A549 treated with RU486 at 1 μM for 4 hours (cell line): Measurements from ENCODE around the gene TMEM62. TPM values are rescaled to one million over a fixed set of nuclear protein-coding genes. Genes with fewer than 3 reads are reported as not detected.

ENCODE experiments used
- total RNA-seq: library from RNA; stranded (reverse); fragments of 200-300 nt; extraction: Qiagen RNA extraction; gene quantifications from 5 replicates; pipeline ENCODE4 v1.2.3, GENCODE V29; 2022; ENCODE audit warnings: low read depth

Gene TMEM62
- 7.7 to 10.2 TPM (median 8.5 TPM) in 5 replicates for total RNA-seq

DNA sequence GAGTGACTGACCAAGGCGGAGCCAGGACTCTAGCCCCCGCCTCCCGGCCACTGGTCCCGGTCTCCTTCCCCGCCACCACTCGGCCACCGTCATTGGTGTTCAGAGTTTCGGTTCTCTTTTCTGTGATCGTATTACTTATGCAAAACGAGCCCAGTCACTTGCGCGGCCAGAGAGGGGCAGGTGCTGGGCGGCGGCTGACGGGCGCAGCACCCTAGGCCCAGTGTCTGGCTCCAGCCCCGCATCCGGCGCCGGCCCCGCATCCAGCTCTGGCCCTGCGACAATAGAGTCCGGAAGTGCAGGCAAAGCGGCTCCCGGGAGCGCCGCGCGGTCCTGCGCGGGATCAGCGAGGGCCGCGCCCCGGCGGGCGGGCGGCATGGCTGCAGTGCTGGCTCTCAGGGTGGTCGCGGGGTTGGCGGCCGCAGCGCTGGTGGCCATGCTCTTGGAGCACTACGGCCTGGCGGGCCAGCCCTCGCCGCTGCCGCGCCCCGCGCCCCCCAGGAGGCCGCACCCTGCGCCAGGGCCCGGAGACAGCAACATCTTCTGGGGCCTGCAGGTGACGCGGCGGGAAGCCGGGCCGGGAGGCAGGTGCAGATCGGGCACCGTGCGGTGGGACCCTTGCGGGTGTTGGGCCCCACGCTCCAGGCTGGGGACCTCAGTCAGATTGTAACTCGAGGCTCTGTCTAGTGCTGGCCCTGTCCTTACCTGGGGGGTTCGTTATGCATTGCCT is at the start of gene TMEM62:
Gene TMEM62, plus strand, starts transcription at position 157 of the 727 bp plus-strand sequence. Its CDS starts 217 bp downstream, at position 374.

DNA sequence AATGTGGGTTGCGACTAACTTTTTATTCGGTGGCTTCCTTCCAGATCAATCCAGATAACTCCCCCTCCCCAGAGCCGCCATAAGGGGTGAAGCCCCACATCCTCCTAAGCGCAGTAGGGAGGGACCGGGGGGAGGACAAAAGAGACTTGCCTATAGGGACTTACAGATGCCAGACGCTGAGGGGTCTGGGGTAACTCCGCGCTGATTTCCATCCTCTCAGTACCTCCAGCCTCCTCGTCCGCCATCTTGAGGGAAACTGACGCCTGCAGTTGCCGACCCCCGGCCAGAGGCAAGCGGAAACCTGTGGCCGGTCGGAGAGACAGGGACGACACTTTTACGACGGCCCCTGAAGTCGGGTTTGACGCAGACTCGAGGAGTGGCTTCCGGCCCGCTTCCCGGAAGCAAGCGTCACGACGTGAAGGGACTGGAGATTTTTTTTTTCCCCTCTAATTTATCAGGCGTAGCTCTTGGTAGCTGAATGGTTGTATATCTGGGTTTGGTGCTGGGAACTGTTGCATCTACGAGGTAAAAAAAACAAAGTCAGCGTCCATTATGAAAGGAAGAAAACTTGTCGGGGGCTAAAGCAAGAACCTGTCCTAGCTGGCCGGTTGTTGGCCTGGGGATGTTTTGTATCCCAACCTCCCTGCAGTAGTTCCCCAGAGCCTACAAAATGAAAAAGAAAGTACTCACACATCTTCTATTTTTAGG is 27.5 kb upstream of the TMEM62 start, which contains the start of gene UBR1:
Gene UBR1, minus strand, starts transcription at position 261 of the 708 bp plus-strand sequence. Its CDS starts 16 bp downstream, at position 245.

DNA sequence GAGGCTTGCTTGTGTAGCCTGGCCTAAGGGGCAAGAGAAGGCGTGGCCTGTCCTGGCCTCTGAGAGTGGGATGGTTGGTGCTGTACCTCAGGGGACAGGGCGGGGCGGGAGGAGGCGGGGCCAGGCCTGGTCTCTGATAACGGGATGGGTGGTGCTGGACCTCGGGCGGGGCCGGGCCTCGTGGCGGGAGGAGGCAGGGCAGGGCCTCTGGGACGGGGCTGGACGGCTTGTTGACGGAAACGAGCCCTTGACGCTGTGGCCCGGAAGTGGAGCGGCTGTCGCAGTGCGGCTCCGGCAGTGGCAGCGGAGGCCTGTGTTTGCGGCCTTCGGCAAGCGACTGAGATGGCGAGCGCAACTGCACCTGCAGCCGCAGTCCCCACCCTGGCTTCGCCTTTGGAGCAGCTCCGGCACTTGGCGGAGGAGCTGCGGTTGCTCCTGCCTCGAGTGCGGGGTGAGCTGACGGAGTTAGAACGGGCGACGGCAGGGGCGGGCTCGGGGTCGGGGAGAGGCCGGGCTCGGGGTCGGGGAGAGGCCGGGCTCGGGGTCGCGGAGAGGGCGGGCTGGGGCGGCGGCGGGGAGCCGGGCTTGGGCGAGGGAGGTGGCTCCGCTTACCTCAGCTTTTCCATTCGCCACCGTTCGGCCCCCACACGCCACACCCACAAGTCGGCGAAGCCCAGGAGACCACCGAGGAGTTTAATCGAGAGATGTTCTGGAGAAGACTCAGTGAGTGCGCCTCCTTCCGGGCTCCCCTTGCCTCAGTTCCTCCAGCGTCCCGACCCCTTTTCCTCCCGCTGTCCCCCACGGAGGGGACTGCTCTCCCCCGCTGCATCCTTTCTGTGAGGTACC is 52.0 kb downstream of the TMEM62 start, which contains the start of gene CCNDBP1:
Gene CCNDBP1, plus strand, starts transcription at position 247 of the 846 bp plus-strand sequence. Its CDS starts 96 bp downstream, at position 343.

DNA sequence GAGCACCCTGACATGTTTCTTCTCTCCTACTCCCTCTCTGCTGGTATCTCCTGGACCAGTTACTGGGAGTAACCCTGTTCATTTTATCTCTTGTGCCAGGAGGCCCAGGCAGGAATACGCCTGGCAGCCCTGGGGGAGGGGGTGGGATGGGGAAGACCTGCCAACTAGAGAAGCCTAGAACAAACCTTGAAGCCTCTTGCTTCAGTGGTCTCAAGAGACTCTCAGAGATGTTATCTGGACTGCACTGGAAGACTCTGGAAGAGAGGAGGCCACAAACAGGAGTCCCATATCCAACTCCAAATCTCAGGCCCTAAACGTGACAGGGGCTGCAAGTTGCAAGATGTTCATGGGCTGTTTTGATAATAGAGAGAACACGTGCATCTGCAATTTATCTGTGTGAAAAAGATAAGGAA is 87.6 kb downstream of the TMEM62 start, which contains the start of gene EPB42:
Gene EPB42, minus strand, starts transcription at position 28 of the 413 bp plus-strand sequence. CDS start 193 bp downstream, outside the sequence.

Other genes starting within 250 kb of the TMEM62 start
- gene TTBK2, start 212.8 kb upstream of the TMEM62 start, total RNA-seq: 0.63 to 2.2 TPM (median 1.9 TPM) in 5 replicates
- 3.0 to 4.4 TPM (median 4.1 TPM) in 5 replicates for gene UBR1, start 27.5 kb upstream of the TMEM62 start, total RNA-seq
- 22.2 to 26.3 TPM (median 25.3 TPM) in 5 replicates for gene CCNDBP1, start 51.8 kb downstream of the TMEM62 start, total RNA-seq
- gene EPB42, start 87.4 kb downstream of the TMEM62 start, total RNA-seq: not detected in 5 replicates
- gene TGM5, start 133.3 kb downstream of the TMEM62 start, total RNA-seq: not detected in 5 replicates
- not detected in 5 replicates for gene TGM7, start 168.7 kb downstream of the TMEM62 start, total RNA-seq
- gene LCMT2, start 197.0 kb downstream of the TMEM62 start, total RNA-seq: 6.6 to 8.5 TPM (median 7.5 TPM) in 5 replicates
- gene ZSCAN29, start 237.5 kb downstream of the TMEM62 start, total RNA-seq: 7.9 to 11.5 TPM (median 9.0 TPM) in 5 replicates
- 4.4 to 6.8 TPM (median 6.2 TPM) in 5 replicates for gene TUBGCP4, start 237.5 kb downstream of the TMEM62 start, total RNA-seq